ENCODE results near the gene CNGA4. TPM values are rescaled to one million over a fixed set of nuclear protein-coding genes. Genes with fewer than 3 reads are reported as not detected.
A peak's percentile ranks its signal among the peaks of the same experiment; 100 is the strongest.

CNGA4 gene
- total and polyA plus RNA-seq, 11 donors: 0.06 to 0.11 TPM; not detected in 9

DNA sequence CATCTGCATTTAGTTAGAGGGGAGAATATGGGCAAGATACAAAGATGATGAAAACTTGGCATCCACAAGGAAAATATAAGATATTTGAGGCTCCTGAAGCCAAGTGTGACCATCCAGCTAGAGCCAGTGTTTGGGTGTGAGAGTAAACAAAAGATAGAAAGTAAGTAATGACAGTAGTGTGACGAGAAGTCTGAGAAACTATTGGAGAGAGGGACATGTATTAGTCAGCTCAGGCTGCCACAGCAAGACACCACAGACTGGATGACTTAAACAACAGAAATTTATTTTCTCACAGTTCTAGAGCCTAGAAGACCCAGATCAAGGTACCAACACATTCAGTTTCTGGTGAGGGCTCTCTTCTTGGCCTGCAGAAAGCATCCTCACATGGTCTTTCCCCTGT lies 14.3 kb downstream of the CNGA4 start:
- Histone ChIP-seq H3K36me3 (no peaks in the 10 kb centered on the region), H3K9me3 (peaks cover 0 to 3% (median 0%) of the 10 kb centered on the region in 12 donors), H3K4me3 (no peak overlapping the region), H3K27me3 (peaks cover 0 to 32% (median 8%) of the 10 kb centered on the region in 9 donors), H3K4me1 (peaks cover 0 to 23% (median 2%) of the 10 kb centered on the region in 12 donors), H3K27ac (no peak overlapping the region)
- no peak for DNase-seq
- no peak for TF ChIP-seq POLR2A (IDR thresholded peaks at IDR 0.05)
- TF ChIP-seq, protein P1, sequence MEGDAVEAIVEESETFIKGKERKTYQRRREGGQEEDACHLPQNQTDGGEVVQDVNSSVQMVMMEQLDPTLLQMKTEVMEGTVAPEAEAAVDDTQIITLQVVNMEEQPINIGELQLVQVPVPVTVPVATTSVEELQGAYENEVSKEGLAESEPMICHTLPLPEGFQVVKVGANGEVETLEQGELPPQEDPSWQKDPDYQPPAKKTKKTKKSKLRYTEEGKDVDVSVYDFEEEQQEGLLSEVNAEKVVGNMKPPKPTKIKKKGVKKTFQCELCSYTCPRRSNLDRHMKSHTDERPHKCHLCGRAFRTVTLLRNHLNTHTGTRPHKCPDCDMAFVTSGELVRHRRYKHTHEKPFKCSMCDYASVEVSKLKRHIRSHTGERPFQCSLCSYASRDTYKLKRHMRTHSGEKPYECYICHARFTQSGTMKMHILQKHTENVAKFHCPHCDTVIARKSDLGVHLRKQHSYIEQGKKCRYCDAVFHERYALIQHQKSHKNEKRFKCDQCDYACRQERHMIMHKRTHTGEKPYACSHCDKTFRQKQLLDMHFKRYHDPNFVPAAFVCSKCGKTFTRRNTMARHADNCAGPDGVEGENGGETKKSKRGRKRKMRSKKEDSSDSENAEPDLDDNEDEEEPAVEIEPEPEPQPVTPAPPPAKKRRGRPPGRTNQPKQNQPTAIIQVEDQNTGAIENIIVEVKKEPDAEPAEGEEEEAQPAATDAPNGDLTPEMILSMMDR (IDR thresholded peaks at IDR 0.05): no peak
- WGBS, 4 donors: 89 to 97% (median 94%) methylated on average over 1 of the region's 1 CpG
- ATAC-seq: no peak
- intact Hi-C loops (cut with DNase I): loop anchor here in 8 of 10 donors (5.0 to 10.0 kb wide), 6 partner anchors 44 to 228 kb away; no protein-coding TSS in a partner anchor

DNA sequence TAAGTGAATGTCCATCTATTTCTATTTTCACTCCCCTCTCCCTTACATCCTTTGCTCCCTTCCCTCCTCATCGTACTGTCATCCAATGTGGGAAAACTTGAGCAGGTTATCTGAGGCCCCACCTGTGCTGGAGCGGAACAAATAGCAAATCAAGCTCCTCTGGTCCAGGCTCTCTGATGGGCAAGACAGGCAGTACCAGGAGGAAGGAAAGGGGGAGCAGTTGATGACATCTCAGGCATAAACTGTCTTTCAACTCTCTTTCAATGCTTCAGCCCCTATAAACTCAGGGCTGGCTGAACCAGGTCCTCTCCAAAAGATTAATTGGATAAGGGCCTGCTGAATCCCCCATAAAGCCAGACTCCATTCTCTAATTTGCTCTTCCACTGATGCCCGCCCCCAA lies 19.3 kb downstream of the CNGA4 start:
- intact Hi-C loops (cut with DNase I): loop anchor here in 3 of 10 donors (10.0 kb wide), 3 partner anchors 57 to 233 kb away; no protein-coding TSS in a partner anchor
- ATAC-seq: no peak
- H3K27ac ChIP-seq: no peak overlapping the region
- H3K9me3 ChIP-seq: no peaks in the 10 kb centered on the region
- no peaks in the 10 kb centered on the region for H3K36me3 ChIP-seq
- no peak for TF ChIP-seq POLR2A (IDR thresholded peaks at IDR 0.05)
- TF ChIP-seq, protein P1 (IDR thresholded peaks at IDR 0.05): no peak
- 82 to 89% (median 84%) methylated on average over 3 of the region's 3 CpGs for WGBS, 4 donors
- H3K4me1 ChIP-seq: peaks cover 0 to 18% (median 10%) of the 10 kb centered on the region in 12 donors
- no peak overlapping the region for H3K4me3 ChIP-seq
- DNase-seq: no peak
- H3K27me3 ChIP-seq: peaks cover 0 to 67% (median 22%) of the 10 kb centered on the region in 9 donors

DNA sequence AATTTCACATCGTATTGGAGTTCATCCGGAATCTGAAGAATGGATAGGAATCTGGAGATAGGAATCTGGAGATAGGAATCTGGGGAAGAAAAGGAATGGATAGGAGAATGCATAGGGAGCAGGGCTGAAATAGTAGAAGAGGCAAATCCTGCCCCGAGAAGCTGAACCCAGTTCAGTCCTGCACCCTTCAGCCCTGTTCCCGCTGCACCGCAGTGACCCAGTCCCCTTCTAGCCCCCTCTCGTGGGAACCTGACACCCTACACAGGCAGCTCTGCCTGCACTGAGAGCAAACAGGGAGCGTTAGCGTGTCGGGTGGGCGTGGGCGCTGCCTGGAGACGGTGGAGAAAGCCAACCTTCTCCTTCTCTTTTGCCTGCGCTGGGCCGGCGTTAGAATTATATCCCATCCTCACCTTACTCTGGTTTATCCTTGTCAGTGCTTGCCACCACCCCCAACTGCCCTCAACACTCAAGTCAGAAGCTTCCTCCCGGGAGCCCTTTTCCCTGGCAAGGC lies 19.7 kb downstream of the CNGA4 start:
- H3K36me3 ChIP-seq: no peaks in the 10 kb centered on the region
- H3K27ac ChIP-seq: no peak overlapping the region
- intact Hi-C loops (cut with DNase I): loop anchor here in 3 of 10 donors (10.0 kb wide), 3 partner anchors 56 to 234 kb away; no protein-coding TSS in a partner anchor
- 13 to 15% (median 13%) methylated on average over 16 of the region's 16 CpGs for WGBS, 4 donors
- H3K4me3 ChIP-seq: peak overlapping the region in 11 of 12 donors; percentile 20 to 54 (median 46)
- H3K4me1 ChIP-seq: peaks cover 0 to 18% (median 10%) of the 10 kb centered on the region in 12 donors
- DNase-seq: no peak
- TF ChIP-seq, protein P1 (IDR thresholded peaks at IDR 0.05): no peak
- TF ChIP-seq POLR2A (IDR thresholded peaks at IDR 0.05): no peak
- H3K9me3 ChIP-seq: no peaks in the 10 kb centered on the region
- peak in 3 of 4 donors; percentile 21 to 46 (median 41) for ATAC-seq
- peaks cover 0 to 67% (median 22%) of the 10 kb centered on the region in 9 donors for H3K27me3 ChIP-seq

DNA sequence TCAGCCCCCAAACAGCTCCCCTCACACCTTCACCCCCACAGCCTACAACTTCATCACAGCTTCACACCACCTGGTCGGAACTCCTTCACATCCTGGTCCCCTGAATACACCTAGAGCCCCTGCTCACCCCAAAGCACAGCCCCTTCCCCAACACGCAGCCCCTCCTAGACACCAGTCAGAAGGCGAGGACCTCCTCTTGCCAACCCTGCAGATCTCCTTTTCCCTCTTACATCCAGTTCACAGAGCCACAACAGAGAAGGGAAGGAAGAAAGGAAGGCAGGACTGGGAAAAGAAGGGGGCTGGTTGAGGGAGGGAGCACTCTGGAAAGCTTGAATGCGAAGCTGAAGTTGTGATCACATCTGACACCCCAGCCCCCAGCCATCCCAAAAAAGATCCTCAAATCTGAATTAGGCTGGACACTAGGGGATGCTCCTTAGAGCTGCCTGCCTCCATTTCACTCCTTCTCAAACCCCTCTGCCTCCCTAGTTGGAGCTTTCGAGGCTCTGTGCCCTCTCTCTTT lies 21.4 kb downstream of the CNGA4 start:
- WGBS, 4 donors: 59 to 69% (median 69%) methylated on average over 5 of the region's 5 CpGs
- ATAC-seq: no peak
- peaks cover 0 to 65% (median 22%) of the 10 kb centered on the region in 9 donors for H3K27me3 ChIP-seq

More for the DNA sequence above, 21.4 kb downstream of the CNGA4 start:
- Histone ChIP-seq H3K27ac (no peak overlapping the region), H3K4me1 (peaks cover 0 to 18% (median 10%) of the 10 kb centered on the region in 12 donors), H3K9me3 (no peaks in the 10 kb centered on the region), H3K4me3 (no peak overlapping the region), H3K36me3 (no peaks in the 10 kb centered on the region)
- TF ChIP-seq, protein P1 (IDR thresholded peaks at IDR 0.05): no peak
- TF ChIP-seq POLR2A (IDR thresholded peaks at IDR 0.05): no peak
- no peak for DNase-seq
- intact Hi-C loops (cut with DNase I): no loop called here
